CD4-positive, alpha-beta memory T cell (primary cell): Measurements from ENCODE around the gene MADD. TPM values are rescaled to one million over a fixed set of nuclear protein-coding genes. Genes with fewer than 3 reads are reported as not detected.

Experiments
- CTCF ChIA-PET: fragments of 350-600 bp; sonication (Branson Sonifier 250); formaldehyde crosslinking; loops from one replicate; lab custom pipeline; 2021; ENCODE audit warnings: inconsistent platforms; ENCODE audit not compliant: partially characterized antibody; lab: Charles Lee
- POLR2A ChIA-PET: fragments of 350-600 bp; sonication (Branson Sonifier 250); formaldehyde crosslinking; loops from one replicate; lab custom pipeline; 2021; ENCODE audit not compliant: partially characterized antibody; lab: Charles Lee
- DNase-seq, 5 donors: peaks; one replicate each; pipeline versions ENCODE4 v3.0.0 to v3.0.0-alpha.2; 2020 to 2022; ENCODE audit warnings: mixed read lengths in 1 of 5
- H3K27ac ChIP-seq: one replicate; pipeline ENCODE4 v1.7.0; 2013; ENCODE audit warnings: low read depth, low read length
- H3K27me3 ChIP-seq: 2 replicates; pipeline ENCODE4 v1.7.0; 2013; ENCODE audit warnings: mild to moderate bottlenecking, low read length, moderate library complexity; ENCODE audit not compliant: insufficient read depth
- H3K36me3 ChIP-seq: 2 replicates; pipeline ENCODE4 v1.7.0; 2013; ENCODE audit warnings: mild to moderate bottlenecking, low read length, moderate library complexity; ENCODE audit not compliant: insufficient read depth
- H3K4me1 ChIP-seq: 2 replicates; pipeline ENCODE4 v1.7.0; 2013; ENCODE audit warnings: mild to moderate bottlenecking, low read length, moderate library complexity; ENCODE audit not compliant: insufficient read depth
- H3K4me3 ChIP-seq, 2 donors: one replicate each; pipeline ENCODE4 v1.7.0; 2013; ENCODE audit warnings: low read length in 2 of 2, mild to moderate bottlenecking in 1 of 2
- H3K9me3 ChIP-seq, 2 donors: one replicate each; pipeline ENCODE4 v1.7.0; 2013; ENCODE audit warnings: low read length in 2 of 2, control low read depth in 1 of 2; ENCODE audit not compliant: control insufficient read depth in 1 of 2
- H3K27ac Mint-ChIP-seq, 7 donors: one replicate each; pipeline ENCODE4 v1.8.0; 2020 to 2021; ENCODE audit warnings: mixed read lengths in 7 of 7, mild to moderate bottlenecking in 6 of 7, inconsistent platforms in 3 of 7, moderate library complexity in 3 of 7
- H3K27me3 Mint-ChIP-seq, 2 donors: one replicate each; pipeline ENCODE4 v1.8.0; 2020 to 2021; ENCODE audit warnings: mixed read lengths in 2 of 2
- H3K36me3 Mint-ChIP-seq, 2 donors: one replicate each; pipeline ENCODE4 v1.8.0; 2020 to 2021; ENCODE audit warnings: mixed read lengths in 2 of 2, inconsistent platforms in 1 of 2, mild to moderate bottlenecking in 1 of 2
- H3K4me1 Mint-ChIP-seq, 4 donors: one replicate each; pipeline ENCODE4 v1.8.0; 2020 to 2021; ENCODE audit warnings: mixed read lengths in 4 of 4, mild to moderate bottlenecking in 1 of 4
- H3K4me3 Mint-ChIP-seq, 8 donors: one replicate each; pipeline ENCODE4 v1.8.0; 2020 to 2021; ENCODE audit warnings: mixed read lengths in 8 of 8, mild to moderate bottlenecking in 7 of 8, moderate library complexity in 6 of 8, inconsistent platforms in 3 of 8
- H3K9me3 Mint-ChIP-seq, 8 donors: one replicate each; pipeline ENCODE4 v1.8.0; 2020 to 2021; ENCODE audit warnings: mixed read lengths in 8 of 8, mild to moderate bottlenecking in 5 of 8, inconsistent platforms in 3 of 8, moderate library complexity in 1 of 8
- intact Hi-C: fragments of 100-400 bp; cut with micrococcal nuclease; formaldehyde crosslinking; loops from one replicate; pipeline ENCODE4 v1.15.1; 2023
- polyA plus RNA-seq, 2 donors: library from polyadenylated mRNA; unstranded; fragments of 300-500 nt; fragmentation: Illumina TruSeq; gene quantifications; one replicate each; pipeline ENCODE4 v1.2.3, GENCODE V29; 2021
- total RNA-seq, 2 experiments: library from RNA; stranded (reverse); gene quantifications; one replicate each; pipeline ENCODE4 v1.2.3, GENCODE V29; 2021

MADD gene
- total and polyA plus RNA-seq, 4 experiments from 2014 or later, result 19.3 to 119 (median 75.3) TPM

DNA sequence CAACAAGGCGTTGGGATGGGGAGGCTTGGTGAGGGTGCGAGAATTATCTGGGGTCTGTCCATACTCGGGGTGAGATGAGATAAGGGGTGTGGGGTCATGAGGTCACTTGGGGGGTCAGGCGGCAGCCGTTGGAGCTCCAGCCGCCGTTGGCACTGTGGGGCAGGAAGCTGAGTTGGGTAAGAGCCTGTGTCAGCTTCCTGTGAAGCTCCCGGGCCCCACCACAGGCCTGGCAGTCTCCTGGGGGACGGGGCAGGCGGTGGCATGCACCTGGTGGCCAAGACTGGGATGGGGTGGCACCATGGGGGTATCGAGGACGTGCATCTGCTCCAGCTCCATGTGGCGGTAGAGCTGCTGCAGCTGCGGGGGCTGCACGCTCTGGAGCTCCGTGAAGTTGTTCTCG lies 89.7 kb downstream of the MADD start:
- Histone ChIP-seq H3K36me3 (no peaks in the 10 kb centered on the region), H3K4me3 (no peak overlapping the region), H3K9me3 (no peaks in the 10 kb centered on the region), H3K27ac (no peak overlapping the region), H3K27me3 (no peaks in the 10 kb centered on the region), H3K4me1 (peaks cover 4% of the 10 kb centered on the region)
- ChIA-PET POLR2A (no interaction called here), CTCF (interaction anchor here (2.2 kb wide), 1 partner anchor 14 kb away, joined by 8 read pairs; no protein-coding TSS in a partner anchor)
- Mint-ChIP-seq H3K27ac (no peak overlapping the region), H3K4me3 (peak overlapping the region in 1 of 8 donors; percentile 26), H3K9me3 (no peaks in the 10 kb centered on the region), H3K4me1 (peaks cover 2 to 5% (median 4%) of the 10 kb centered on the region in 4 donors), H3K27me3 (peaks cover 0 to 3% of the 10 kb centered on the region in 2 donors), H3K36me3 (no peaks in the 10 kb centered on the region)
- no peak for DNase-seq
- intact Hi-C loops, result no loop called here

DNA sequence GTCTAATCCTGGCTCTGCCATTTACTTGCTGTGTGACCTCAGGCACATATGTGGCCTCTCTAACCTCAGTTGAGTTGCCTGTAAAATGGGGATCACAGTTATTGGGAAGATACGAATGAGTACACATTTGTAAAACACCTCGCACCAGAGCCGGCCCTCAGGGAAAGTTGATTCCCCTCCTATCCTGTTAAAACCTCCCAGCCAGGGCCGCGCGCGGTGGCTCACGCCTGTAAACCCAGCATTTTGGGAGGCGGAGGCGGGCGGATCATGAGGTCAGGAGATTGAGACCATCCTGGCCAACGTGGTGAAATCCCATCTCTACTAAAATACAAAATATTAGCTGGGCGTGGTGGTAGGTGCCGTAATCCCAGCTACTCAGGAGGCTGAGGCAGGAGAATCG lies 90.4 kb downstream of the MADD start:
- H3K4me1 Mint-ChIP-seq, result peaks cover 2 to 5% (median 4%) of the 10 kb centered on the region in 4 donors
- peaks cover 4% of the 10 kb centered on the region for H3K4me1 ChIP-seq
- H3K9me3 ChIP-seq, result no peaks in the 10 kb centered on the region
- DNase-seq, result no peak
- H3K4me3 Mint-ChIP-seq, result no peak overlapping the region
- intact Hi-C loops, result no loop called here
- POLR2A ChIA-PET, result no interaction called here
- H3K36me3 ChIP-seq, result no peaks in the 10 kb centered on the region
- H3K36me3 Mint-ChIP-seq, result no peaks in the 10 kb centered on the region
- no peaks in the 10 kb centered on the region for H3K27me3 ChIP-seq
- CTCF ChIA-PET, result interaction anchor here (2.2 kb wide), 1 partner anchor 13 kb away, joined by 8 read pairs; no protein-coding TSS in a partner anchor
- H3K9me3 Mint-ChIP-seq, result no peaks in the 10 kb centered on the region
- H3K27ac ChIP-seq, result no peak overlapping the region
- H3K4me3 ChIP-seq, result no peak overlapping the region
- peaks cover 0 to 3% of the 10 kb centered on the region in 2 donors for H3K27me3 Mint-ChIP-seq
- H3K27ac Mint-ChIP-seq, result no peak overlapping the region

DNA sequence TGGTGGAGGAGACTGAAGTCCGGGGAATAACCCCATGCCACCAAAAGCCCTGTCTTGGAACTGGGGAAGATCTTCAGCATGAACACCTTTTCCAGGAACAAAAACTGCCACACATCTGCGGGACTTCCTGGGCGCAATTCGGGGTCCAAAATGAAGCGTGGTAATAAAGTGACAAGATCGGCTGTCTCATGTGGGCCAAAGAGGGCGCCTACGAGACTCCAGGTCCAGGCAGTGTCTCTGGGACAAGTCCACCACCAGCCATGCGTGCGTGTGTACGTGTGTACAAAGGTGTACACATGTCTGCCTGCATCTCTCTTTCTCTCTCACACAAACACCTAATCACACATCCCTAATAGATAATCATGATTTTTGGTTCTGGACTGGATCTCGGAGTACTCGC lies 91.5 kb downstream of the MADD start:
- peaks cover 2 to 5% (median 4%) of the 10 kb centered on the region in 4 donors for H3K4me1 Mint-ChIP-seq
- no peaks in the 10 kb centered on the region for H3K9me3 Mint-ChIP-seq
- H3K27ac Mint-ChIP-seq, result no peak overlapping the region
- Histone ChIP-seq H3K27me3 (no peaks in the 10 kb centered on the region), H3K4me3 (no peak overlapping the region), H3K9me3 (no peaks in the 10 kb centered on the region), H3K36me3 (no peaks in the 10 kb centered on the region), H3K4me1 (peaks cover 4% of the 10 kb centered on the region), H3K27ac (no peak overlapping the region)
- H3K36me3 Mint-ChIP-seq, result no peaks in the 10 kb centered on the region
- H3K27me3 Mint-ChIP-seq, result peaks cover 0 to 5% of the 10 kb centered on the region in 2 donors
- intact Hi-C loops, result no loop called here
- H3K4me3 Mint-ChIP-seq, result no peak overlapping the region
- DNase-seq, result no peak
- ChIA-PET POLR2A (no interaction called here), CTCF (no interaction called here)

DNA sequence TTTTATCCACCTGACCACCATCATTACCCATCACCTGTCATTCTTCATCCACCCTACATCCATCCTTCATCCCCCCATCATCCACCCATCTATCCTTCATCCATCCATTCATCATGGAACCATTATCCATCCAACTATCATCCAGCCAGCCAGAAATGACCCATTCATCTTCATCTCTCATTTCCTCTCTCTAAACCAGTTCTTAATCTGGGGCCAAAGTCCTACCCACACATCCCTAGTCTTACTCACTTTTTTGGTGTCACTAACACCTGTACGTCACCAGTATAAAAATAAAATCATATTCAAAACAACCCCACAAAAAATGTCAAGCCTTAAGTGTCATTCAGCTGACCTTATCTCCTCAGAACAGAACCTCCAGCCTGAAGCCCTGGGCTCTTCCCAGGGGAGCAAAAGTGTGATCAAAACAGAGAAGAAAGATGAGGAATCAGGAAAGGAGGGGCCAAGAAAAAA lies 96.1 kb downstream of the MADD start:
- H3K4me3 Mint-ChIP-seq, result no peak overlapping the region
- intact Hi-C loops, result no loop called here
- H3K27me3 Mint-ChIP-seq, result peaks cover 0 to 5% of the 10 kb centered on the region in 2 donors

DNA sequence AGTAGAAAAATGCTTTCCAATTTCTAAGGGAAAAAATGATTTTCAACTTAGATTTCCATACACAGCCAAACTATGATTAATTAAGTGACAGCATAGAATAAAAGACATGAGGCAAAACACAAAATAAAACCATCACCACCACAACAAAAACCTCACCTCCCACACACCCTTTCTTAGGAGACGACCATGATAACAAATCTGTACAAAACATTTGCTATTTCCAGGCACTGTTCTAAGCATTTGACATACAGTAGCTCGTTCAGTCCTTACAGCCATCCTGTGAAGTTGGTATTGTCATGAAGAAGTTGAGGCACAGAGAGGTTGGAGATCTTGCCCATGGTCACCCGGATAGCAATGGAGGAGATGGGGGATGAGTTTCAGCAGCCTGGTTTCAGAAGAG lies 99.7 kb downstream of the MADD start:
- H3K4me3 Mint-ChIP-seq, result no peak overlapping the region
- no peaks in the 10 kb centered on the region for H3K27me3 ChIP-seq
- peaks cover 0 to 3% of the 10 kb centered on the region in 2 donors for H3K27me3 Mint-ChIP-seq
- H3K27ac ChIP-seq, result no peak overlapping the region
- peak overlapping the region in 2 of 7 donors; percentile 36 to 63 for H3K27ac Mint-ChIP-seq
- H3K9me3 ChIP-seq, result no peaks in the 10 kb centered on the region
- no peaks in the 10 kb centered on the region for H3K36me3 ChIP-seq
- intact Hi-C loops, result no loop called here
- peaks cover 0 to 6% (median 3%) of the 10 kb centered on the region in 4 donors for H3K4me1 Mint-ChIP-seq
- POLR2A ChIA-PET, result no interaction called here
- H3K4me3 ChIP-seq, result no peak overlapping the region
- H3K4me1 ChIP-seq, result peaks cover 7% of the 10 kb centered on the region
- CTCF ChIA-PET, result interaction anchor here (1.6 to 1.9 kb wide), 2 partner anchors 41 to 85 kb away, joined by 4 read pairs; no protein-coding TSS in a partner anchor
- H3K36me3 Mint-ChIP-seq, result no peaks in the 10 kb centered on the region
- DNase-seq, result no peak
- peaks cover 0 to 3% (median 0%) of the 10 kb centered on the region in 8 donors for H3K9me3 Mint-ChIP-seq

More for the DNA sequence above, 96.1 kb downstream of the MADD start:
- ChIA-PET POLR2A (no interaction called here), CTCF (interaction anchor here (1.3 kb wide), 1 partner anchor 46 kb away, joined by 5 read pairs; no protein-coding TSS in a partner anchor)
- Histone ChIP-seq H3K27me3 (no peaks in the 10 kb centered on the region), H3K4me3 (no peak overlapping the region), H3K4me1 (no peaks in the 10 kb centered on the region), H3K27ac (no peak overlapping the region), H3K9me3 (no peaks in the 10 kb centered on the region), H3K36me3 (no peaks in the 10 kb centered on the region)
- H3K27ac Mint-ChIP-seq, result peak overlapping the region in 1 of 7 donors; percentile 9
- no peaks in the 10 kb centered on the region for H3K36me3 Mint-ChIP-seq
- DNase-seq, result no peak
- peaks cover 0 to 6% (median 3%) of the 10 kb centered on the region in 4 donors for H3K4me1 Mint-ChIP-seq
- H3K9me3 Mint-ChIP-seq, result no peaks in the 10 kb centered on the region

DNA sequence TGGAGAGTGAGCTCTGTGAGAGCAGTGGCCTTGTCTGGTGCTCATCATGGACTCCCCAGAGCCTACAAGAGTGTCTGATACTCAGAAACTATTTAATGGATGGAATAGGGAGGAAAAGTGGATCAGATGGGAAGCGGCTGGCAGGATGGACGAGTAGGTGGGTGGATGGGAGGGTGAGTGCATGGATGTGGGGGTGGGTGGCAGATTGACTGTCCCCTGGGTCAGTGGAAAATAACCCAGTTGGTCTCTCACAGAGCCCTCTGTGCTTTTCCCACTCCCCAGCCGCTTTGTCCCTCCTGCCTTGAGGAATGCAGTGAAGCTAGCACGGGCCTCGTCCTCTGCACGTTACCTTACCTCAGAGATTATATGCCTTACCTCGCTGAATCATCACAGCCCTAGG lies 102.5 kb downstream of the MADD start:
- no peaks in the 10 kb centered on the region for H3K27me3 Mint-ChIP-seq
- H3K4me1 Mint-ChIP-seq, result peaks cover 0 to 8% (median 3%) of the 10 kb centered on the region in 4 donors
- no peaks in the 10 kb centered on the region for H3K36me3 Mint-ChIP-seq
- no peak overlapping the region for H3K27ac Mint-ChIP-seq
- peaks cover 7% of the 10 kb centered on the region for H3K4me1 ChIP-seq
- intact Hi-C loops, result no loop called here
- H3K9me3 ChIP-seq, result no peaks in the 10 kb centered on the region
- no peak for DNase-seq
- ChIA-PET POLR2A (interaction anchor here (2.5 to 4.9 kb wide), 2 partner anchors 28 to 37 kb away, joined by 18 to 75 read pairs; partner anchors contain the start of gene SLC39A13), CTCF (interaction anchor here (0.6 to 5.3 kb wide), 9 partner anchors 18 to 181 kb away, joined by 3 to 257 read pairs (median 12); partner anchors contain the start of gene SLC39A13)
- no peak overlapping the region for H3K4me3 Mint-ChIP-seq
- H3K9me3 Mint-ChIP-seq, result peaks cover 0 to 3% (median 0%) of the 10 kb centered on the region in 8 donors
- no peak overlapping the region for H3K4me3 ChIP-seq
- H3K36me3 ChIP-seq, result no peaks in the 10 kb centered on the region
- no peak overlapping the region for H3K27ac ChIP-seq
- H3K27me3 ChIP-seq, result no peaks in the 10 kb centered on the region

DNA sequence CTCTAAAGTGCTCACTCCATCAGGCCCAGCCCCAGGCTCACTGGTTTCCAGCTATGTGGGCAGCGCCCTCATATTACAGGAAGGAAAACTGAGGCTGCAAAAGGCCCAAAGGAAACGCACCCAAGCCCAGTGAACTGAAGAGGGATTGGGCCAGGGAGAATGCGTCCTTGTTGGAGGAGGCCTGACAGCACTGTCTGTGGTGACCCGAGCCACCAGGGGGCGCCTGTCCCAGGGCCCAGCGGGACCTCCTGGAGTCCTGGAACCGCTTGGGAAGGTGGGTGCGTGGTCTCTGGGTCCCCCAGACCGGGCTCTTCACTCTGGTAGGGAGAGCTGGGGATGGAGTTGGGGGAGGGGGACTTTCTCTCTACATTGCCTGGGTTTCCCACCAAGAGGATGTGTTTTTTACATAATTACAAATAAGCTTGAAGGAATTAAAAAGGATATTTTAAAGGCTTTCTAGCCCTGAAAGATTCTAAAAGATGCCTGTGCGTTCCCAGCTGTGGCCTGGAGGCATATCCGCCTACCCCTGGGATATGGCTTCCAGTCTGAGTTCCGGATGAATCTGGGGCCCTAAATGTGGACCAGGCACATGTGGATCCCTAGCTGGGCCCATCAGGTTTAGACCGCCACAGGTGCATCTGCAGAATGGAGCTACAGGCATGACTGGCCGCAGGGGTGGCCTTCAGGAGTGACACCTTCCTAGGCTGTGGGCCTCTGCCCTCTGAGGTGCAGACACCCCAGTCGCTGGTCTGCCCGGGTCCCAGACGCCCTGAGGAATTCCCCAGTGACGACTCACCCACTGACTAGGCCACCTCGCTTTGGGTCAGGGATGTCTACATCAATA lies 104.2 kb downstream of the MADD start:
- Histone ChIP-seq H3K27me3 (no peaks in the 10 kb centered on the region), H3K9me3 (no peaks in the 10 kb centered on the region), H3K4me3 (no peak overlapping the region), H3K4me1 (peaks cover 7% of the 10 kb centered on the region), H3K36me3 (no peaks in the 10 kb centered on the region), H3K27ac (no peak overlapping the region)
- Mint-ChIP-seq H3K36me3 (no peaks in the 10 kb centered on the region), H3K9me3 (peaks cover 0 to 3% (median 0%) of the 10 kb centered on the region in 8 donors), H3K27me3 (no peaks in the 10 kb centered on the region), H3K27ac (peak overlapping the region in 1 of 7 donors; percentile 52), H3K4me3 (no peak overlapping the region), H3K4me1 (peaks cover 0 to 8% (median 3%) of the 10 kb centered on the region in 4 donors)
- POLR2A ChIA-PET, result interaction anchor here (0.6 to 4.9 kb wide), 11 partner anchors 10 to 149 kb away, joined by 3 to 75 read pairs (median 7); partner anchors contain the start of genes PSMC3 and SLC39A13
- CTCF ChIA-PET, result interaction anchor here (0.5 to 5.3 kb wide), 40 partner anchors 11 to 659 kb away, joined by 3 to 257 read pairs (median 4); partner anchors contain the start of genes ACP2 and SLC39A13
- peak; percentile 78 to 83 (median 80) for DNase-seq
- intact Hi-C loops, result loop anchor here (1.0 to 2.0 kb wide), 4 partner anchors 27 to 80 kb away; partner anchors contain the start of gene SLC39A13
